HepG2 (cell line): Measurements from ENCODE around the gene APOC3. TPM values are rescaled to one million over a fixed set of nuclear protein-coding genes. Genes with fewer than 3 reads are reported as not detected.

Experiments
- ATF4 ChIP-seq, 2 experiments: fragments of 450-650 bp in 1 of 2; sonication (generic) in 1 of 2; formaldehyde crosslinking; IDR thresholded peaks; 2 replicates each; pipeline versions ENCODE4 v1.5.0 to v1.8.0; 2020 to 2022; ENCODE audit warnings: mild to moderate bottlenecking in 1 of 2, missing genetic modification reagents in 1 of 2
- DNMT3B ChIP-seq: conservative IDR thresholded peaks from 2 replicates; pipeline ENCODE4 v1.6.1; 2016; ENCODE audit warnings: missing biosample characterization, control low read depth
- MAZ ChIP-seq, 2 experiments: sonication (generic) in 1 of 2; formaldehyde crosslinking in 1 of 2; IDR thresholded peaks; 2 replicates each; pipeline versions ENCODE4 v1.5.0 to v1.6.1; 2012 to 2020; ENCODE audit warnings: low read depth in 2 of 2, mild to moderate bottlenecking in 2 of 2, borderline replicate concordance in 1 of 2, improper control_type of control experiment in 1 of 2, low read length in 1 of 2, missing genetic modification reagents in 1 of 2, moderate library complexity in 1 of 2
- MED13 ChIP-seq: sonication (generic); formaldehyde crosslinking; IDR thresholded peaks from 2 replicates; pipeline ENCODE4 v1.5.0; 2020; ENCODE audit warnings: missing genetic modification reagents
- PHF21A ChIP-seq: sonication (generic); formaldehyde crosslinking; IDR thresholded peaks from 2 replicates; pipeline ENCODE4 v1.5.0; 2020; ENCODE audit warnings: mild to moderate bottlenecking, missing genetic modification reagents
- SMAD1 ChIP-seq: sonication (generic); formaldehyde crosslinking; IDR thresholded peaks from 2 replicates; pipeline ENCODE4 v1.4.0; 2020; ENCODE audit warnings: missing genetic modification reagents, low read depth, mild to moderate bottlenecking, borderline replicate concordance
- TFDP2 ChIP-seq: sonication (generic); formaldehyde crosslinking; IDR thresholded peaks from 2 replicates; pipeline ENCODE4 v1.4.0; 2020; ENCODE audit warnings: missing genetic modification reagents
- ZNF296 ChIP-seq: sonication (generic); formaldehyde crosslinking; conservative IDR thresholded peaks from 2 replicates; pipeline ENCODE4 v1.5.0; 2020; ENCODE audit warnings: mild to moderate bottlenecking, missing genetic modification reagents
- ZSCAN31 ChIP-seq: sonication (generic); formaldehyde crosslinking; IDR thresholded peaks from 2 replicates; pipeline ENCODE4 v1.5.0; 2020; ENCODE audit warnings: low read depth, mild to moderate bottlenecking, missing genetic modification reagents
- ZUFSP ChIP-seq: sonication (generic); formaldehyde crosslinking; IDR thresholded peaks from 2 replicates; pipeline ENCODE4 v1.9.0; 2021; ENCODE audit warnings: missing genetic modification reagents, mild to moderate bottlenecking, borderline replicate concordance
- polyA plus RNA-seq, 8 experiments: library from polyadenylated mRNA; depleted of rRNA in 3 of 8; stranded (reverse) in 7 of 8; unstranded in 1 of 8; fragments of >200 nt; fragmentation: Illumina TruSeq in 4 of 8; extraction: Trizol in 4 of 8; gene quantifications; 2 replicates each; pipeline versions ENCODE4 v1.2.1 to v1.2.3, GENCODE V29; 2011 to 2016; ENCODE audit warnings: low read depth in 4 of 8, missing spikeins in 1 of 8, mixed read lengths in 1 of 8; ENCODE audit not compliant: insufficient read depth in 1 of 8
- total RNA-seq, 5 experiments: library from RNA; depleted of rRNA; stranded (reverse); fragments of >200 nt; fragmentation: Illumina TruSeq; extraction: Trizol; gene quantifications; 2 replicates each; pipeline ENCODE4 v1.2.3, GENCODE V29; 2016; ENCODE audit warnings: low read depth in 1 of 5
- TF ChIP-seq, protein P1 (sequence below): sonication (generic); formaldehyde crosslinking; IDR thresholded peaks from 2 replicates; pipeline ENCODE4 v1.5.1; 2020; ENCODE audit warnings: missing genetic modification reagents, mild to moderate bottlenecking, borderline replicate concordance
- TF ChIP-seq, protein P2 (sequence below): sonication (generic); formaldehyde crosslinking; IDR thresholded peaks from one replicate; pipeline ENCODE4 v1.5.1; 2020; ENCODE audit warnings: mild to moderate bottlenecking, missing genetic modification reagents; ENCODE audit errors: not compliant biosample characterization

APOC3 gene
- total and polyA plus RNA-seq, 2 of the 13 experiments (the other 11 are each of a cell fraction or from before 2014, with no cell fraction given), result 314 to 687 TPM

GRCh38 chr11:116826751-116827431 is 2.8 kb upstream of the APOC3 start (continued):
- TF ChIP-seq MED13 (peak; percentile 80; the same call in 1 of the 2 replicates), ZUFSP (CRISPR knock-in tag) (no peak), DNMT3B (CRISPR knock-in tag) (no peak), TFDP2 (CRISPR knock-in tag) (peak; percentile 57; the same call in 1 of the 2 replicates), ATF4 (CRISPR knock-in tag; IDR thresholded peaks at IDR 0.05) (peak in 1 of 2 experiments; percentile 39; a peak in 1 of 4 replicates), PHF21A (CRISPR knock-in tag) (peak; percentile 96), ZSCAN31 (CRISPR knock-in tag) (peak; percentile 42; the same call in 1 of the 2 replicates), ZNF296 (CRISPR knock-in tag) (peak; percentile 26), SMAD1 (CRISPR knock-in tag) (peak; percentile 89), MAZ (IDR thresholded peaks at IDR 0.05; ENCODE audit: borderline replicate concordance, low read depth, low read length) (no peak), MAZ (CRISPR knock-in tag; IDR thresholded peaks at IDR 0.05; ENCODE audit: low read depth) (peak; percentile 69)
- TF ChIP-seq, protein P1, sequence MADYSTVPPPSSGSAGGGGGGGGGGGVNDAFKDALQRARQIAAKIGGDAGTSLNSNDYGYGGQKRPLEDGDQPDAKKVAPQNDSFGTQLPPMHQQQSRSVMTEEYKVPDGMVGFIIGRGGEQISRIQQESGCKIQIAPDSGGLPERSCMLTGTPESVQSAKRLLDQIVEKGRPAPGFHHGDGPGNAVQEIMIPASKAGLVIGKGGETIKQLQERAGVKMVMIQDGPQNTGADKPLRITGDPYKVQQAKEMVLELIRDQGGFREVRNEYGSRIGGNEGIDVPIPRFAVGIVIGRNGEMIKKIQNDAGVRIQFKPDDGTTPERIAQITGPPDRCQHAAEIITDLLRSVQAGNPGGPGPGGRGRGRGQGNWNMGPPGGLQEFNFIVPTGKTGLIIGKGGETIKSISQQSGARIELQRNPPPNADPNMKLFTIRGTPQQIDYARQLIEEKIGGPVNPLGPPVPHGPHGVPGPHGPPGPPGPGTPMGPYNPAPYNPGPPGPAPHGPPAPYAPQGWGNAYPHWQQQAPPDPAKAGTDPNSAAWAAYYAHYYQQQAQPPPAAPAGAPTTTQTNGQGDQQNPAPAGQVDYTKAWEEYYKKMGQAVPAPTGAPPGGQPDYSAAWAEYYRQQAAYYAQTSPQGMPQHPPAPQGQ (CRISPR knock-in tag), result no peak
- TF ChIP-seq, protein P2, sequence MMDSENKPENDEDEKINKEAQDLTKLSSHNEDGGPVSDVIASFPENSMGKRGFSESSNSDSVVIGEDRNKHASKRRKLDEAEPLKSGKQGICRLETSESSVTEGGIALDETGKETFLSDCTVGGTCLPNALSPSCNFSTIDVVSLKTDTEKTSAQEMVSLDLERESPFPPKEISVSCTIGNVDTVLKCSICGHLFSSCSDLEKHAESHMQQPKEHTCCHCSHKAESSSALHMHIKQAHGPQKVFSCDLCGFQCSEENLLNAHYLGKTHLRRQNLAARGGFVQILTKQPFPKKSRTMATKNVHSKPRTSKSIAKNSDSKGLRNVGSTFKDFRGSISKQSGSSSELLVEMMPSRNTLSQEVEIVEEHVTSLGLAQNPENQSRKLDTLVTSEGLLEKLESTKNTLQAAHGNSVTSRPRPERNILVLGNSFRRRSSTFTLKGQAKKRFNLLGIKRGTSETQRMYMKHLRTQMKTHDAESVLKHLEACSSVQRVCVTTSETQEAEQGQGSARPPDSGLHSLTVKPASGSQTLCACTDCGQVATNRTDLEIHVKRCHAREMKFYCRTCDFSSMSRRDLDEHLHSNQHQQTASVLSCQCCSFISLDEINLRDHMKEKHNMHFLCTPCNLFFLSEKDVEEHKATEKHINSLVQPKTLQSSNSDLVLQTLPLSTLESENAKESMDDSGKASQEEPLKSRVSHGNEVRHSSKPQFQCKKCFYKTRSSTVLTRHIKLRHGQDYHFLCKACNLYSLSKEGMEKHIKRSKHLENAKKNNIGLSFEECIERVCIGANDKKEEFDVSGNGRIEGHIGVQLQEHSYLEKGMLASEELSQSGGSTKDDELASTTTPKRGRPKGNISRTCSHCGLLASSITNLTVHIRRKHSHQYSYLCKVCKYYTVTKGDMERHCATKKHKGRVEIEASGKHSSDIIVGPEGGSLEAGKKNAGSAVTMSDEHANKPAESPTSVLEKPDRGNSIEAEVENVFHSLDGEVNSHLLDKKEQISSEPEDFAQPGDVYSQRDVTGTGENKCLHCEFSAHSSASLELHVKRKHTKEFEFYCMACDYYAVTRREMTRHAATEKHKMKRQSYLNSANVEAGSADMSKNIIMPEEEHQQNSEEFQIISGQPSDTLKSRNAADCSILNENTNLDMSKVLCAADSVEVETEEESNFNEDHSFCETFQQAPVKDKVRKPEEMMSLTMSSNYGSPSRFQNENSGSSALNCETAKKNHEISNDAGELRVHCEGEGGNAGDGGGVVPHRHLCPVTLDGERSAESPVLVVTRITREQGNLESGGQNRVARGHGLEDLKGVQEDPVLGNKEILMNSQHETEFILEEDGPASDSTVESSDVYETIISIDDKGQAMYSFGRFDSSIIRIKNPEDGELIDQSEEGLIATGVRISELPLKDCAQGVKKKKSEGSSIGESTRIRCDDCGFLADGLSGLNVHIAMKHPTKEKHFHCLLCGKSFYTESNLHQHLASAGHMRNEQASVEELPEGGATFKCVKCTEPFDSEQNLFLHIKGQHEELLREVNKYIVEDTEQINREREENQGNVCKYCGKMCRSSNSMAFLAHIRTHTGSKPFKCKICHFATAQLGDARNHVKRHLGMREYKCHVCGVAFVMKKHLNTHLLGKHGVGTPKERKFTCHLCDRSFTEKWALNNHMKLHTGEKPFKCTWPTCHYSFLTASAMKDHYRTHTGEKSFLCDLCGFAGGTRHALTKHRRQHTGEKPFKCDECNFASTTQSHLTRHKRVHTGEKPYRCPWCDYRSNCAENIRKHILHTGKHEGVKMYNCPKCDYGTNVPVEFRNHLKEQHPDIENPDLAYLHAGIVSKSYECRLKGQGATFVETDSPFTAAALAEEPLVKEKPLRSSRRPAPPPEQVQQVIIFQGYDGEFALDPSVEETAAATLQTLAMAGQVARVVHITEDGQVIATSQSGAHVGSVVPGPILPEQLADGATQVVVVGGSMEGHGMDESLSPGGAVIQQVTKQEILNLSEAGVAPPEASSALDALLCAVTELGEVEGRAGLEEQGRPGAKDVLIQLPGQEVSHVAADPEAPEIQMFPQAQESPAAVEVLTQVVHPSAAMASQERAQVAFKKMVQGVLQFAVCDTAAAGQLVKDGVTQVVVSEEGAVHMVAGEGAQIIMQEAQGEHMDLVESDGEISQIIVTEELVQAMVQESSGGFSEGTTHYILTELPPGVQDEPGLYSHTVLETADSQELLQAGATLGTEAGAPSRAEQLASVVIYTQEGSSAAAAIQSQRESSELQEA (CRISPR knock-in tag), result no peak
